GM21367 (cell line): ENCODE results near the gene CREB3L2.
"Not testable (repeated sequence)": the region's sequence is repeated elsewhere in the genome, so short reads cannot be mapped to it uniquely, and the experiment has no call there.

Experiments
- ATAC-seq: cut with Tn5 transposase; IDR thresholded peaks from one replicate; pipeline ENCODE4 v1.9.1; 2021; ENCODE audit not compliant: unreplicated experiment

Gene CREB3L2

DNA sequence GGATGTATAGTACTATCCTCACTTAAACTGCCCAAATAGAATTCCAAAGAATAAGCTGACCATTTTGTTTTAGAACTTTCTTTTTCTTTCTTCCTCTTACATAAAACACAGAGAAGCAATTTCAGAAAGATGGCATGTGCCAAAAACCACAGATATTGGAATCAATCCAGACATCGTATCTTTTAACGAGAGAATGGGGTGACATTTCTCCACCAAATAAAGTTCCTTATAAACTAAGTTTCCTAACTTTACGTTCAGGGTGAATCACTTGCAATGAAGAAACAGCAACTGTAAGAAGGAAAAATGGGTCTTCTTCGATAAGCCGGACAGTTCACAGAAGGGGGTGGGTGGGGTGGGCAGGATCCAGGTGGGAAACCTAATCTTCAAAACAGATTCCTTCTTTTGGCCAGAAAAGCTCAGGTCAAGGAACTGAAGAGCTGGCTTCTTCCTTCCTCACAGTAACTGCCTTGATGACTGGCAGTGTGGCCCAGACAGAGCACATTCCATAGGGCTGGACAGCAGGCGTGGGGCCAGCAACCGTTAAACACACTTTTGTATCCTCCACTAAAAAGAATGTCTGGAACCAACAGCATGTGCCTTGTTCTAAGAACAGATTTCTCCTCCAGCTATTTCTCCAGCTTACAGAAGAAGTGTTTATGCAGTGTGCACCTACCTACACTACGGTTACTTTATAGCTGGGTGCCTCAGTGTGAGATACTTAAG is 31.5 kb downstream of the CREB3L2 start:
- no peak for ATAC-seq

DNA sequence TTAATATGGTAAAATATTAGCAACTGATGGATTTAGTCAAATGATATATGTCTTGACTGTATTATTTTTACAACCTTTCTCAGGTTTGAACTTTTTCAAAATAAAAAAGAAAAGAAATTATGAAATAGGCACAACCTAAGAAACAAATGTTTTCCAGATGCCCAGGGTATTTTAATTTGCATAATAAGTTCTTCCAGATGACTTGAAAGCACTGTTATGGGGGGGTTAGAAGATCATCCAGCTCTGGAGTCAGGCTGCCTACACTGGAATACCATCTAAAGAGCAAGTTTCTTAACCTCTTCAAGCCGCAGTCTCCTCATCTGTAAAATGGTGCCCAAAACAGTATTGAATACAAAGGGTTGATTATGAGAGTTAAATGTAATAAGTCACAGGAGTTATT is 32.1 kb downstream of the CREB3L2 start:
- no peak for ATAC-seq

DNA sequence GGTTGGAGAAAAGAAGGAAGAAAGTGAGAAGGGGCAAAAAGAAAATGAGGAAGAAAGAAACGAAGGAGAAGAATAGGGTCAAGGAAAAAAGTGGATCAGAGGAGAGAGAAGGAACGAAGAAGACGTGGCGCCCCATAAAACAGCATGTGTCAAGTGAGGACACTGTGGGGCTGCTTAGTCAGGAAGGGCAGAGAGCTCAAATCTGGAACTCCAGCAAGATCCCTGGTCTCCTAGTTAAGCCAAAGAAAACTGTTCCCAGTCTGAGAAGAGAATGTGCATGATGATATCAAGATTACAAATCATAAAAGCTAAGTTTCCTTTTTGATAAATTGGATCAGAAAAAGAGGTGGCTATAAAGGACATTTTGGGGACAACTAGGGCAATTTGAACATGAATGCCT is 33.0 kb downstream of the CREB3L2 start:
- ATAC-seq: no peak

GRCh38 chr7:137968339-137968738 is 33.5 kb downstream of the CREB3L2 start:
- ATAC-seq: not testable (repeated sequence)

- ATAC-seq: no peak
Measured at GRCh38 chr7:137967143-137968018, 34.5 kb downstream of the CREB3L2 start.

DNA sequence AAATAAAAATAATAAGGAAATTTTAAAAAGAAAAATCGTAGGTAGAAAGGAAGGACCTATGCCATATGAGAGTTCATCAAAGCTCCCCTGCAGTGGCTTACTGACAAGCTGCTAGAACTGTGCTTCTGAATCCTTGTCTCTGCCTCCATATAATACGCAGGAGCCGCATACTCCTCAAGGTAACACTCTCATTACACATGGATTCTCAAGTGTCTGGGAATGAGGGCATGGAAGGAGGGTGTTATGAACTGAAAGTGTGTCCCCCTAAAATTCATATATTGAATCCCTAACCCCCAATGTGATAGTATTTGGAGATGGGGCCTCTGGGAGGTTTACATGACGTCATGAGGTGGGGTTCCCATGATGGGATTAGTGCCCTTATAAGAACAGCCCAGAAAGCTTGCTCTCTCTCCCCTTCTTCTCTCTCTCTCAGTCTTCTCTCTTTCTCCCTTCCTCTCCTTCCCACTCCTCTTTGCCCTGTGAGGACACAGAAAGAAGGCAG is 35.2 kb downstream of the CREB3L2 start:
- ATAC-seq: no peak

- no peak for ATAC-seq
Measured at GRCh38 chr7:137965942-137966640, 35.8 kb downstream of the CREB3L2 start.

DNA sequence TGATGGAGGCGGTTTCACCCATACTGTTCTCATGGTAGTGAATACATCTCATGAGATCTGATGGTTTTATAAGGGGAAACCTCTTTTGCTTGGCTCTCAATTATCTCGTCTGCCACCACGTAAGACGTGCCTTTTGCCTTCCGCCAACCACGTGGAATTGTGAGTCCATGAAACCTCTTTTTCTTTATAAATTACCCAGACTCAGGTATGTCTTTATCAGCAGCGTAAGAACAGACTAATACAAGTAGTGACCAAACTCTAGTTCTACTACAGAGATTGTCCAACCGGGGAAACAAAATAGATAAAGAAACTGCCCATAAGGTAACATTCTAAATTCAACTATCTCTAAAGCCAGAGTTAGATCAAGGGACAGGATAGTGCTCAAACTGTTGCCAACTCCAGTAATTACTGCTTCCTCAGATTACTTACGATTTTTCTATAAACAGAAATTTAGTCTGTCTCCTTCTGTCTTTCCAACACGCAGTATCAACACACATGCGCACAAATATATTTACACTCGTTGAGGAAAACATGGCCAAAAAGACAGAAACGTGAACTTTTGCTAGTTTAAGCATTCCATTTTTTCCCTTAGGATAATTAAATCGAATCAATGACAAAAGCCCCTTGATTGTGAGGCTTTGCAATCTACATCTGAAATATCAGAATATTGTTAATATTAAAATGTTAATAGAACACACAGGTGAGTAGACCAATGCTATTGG is 36.9 kb downstream of the CREB3L2 start:
- ATAC-seq: no peak

DNA sequence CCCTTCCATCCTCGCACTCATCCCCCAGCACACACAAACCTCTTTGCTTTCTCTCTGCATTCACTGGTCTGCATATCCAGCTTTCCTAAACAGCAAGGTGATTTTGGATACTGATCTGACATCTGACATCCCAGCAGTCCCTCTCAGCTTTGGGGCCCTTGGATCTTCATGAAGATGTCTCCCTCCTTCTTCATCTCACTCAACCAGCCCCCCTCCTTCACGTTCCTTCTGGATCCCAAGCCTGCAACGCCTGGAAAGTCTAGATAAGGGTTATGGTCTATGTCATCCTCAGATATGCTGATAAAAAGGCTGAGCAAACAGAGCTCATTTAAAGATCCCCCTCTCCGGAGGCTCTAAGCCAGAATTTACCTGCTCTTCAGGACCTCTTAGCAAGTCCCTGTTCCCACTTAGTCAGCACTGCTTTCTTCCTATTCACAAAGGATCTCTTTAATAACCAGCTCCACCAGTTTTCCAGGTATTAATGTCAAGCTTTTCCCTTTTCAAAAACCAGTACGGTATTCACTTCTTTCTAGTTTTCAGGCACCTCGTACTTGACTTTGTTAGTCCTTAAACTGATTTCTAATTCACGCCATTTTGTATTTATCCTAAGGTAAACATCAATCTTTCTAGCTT is 38.9 kb downstream of the CREB3L2 start:
- no peak for ATAC-seq

DNA sequence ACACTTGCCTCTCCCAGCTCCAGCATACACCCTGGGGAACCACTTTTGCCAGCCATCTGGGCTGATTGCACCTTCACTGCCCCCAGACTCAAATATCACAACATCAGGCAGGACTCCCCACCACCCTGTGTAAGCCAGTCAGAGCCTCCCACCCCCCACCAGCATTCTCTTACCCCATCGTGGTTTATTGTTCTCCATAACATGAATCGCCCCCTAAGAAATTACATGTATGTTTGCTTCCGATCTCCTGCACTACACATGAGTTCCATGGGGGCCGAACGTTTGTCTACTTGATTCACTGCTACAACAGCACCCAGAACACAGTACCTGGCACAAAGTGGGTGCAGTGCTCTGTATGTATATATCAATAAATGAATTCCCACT is 39.4 kb downstream of the CREB3L2 start:
- no peak for ATAC-seq

- ATAC-seq: no peak
Measured at GRCh38 chr7:137961200-137962177, 40.4 kb downstream of the CREB3L2 start.

DNA sequence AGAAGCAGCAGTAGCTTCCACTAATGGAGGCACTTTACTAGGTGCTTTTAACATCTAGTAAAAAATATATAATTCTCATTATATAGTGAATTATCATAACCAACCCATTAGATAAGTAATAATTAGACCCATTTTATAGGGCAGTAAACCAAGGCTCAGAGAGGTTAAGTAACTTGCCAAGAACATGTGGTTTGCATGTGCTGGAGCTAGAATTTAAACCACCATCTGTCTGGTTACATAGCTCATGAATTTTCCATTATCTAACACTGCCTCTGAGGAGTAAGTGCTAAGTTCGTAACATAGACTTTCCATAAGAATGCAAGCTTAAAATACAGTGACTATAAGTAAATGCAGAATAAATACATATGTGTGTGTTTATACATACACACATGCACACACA is 41.9 kb downstream of the CREB3L2 start:
- ATAC-seq: no peak

- peak; percentile 38 for ATAC-seq
Measured at GRCh38 chr7:137958470-137959431, 43.1 kb downstream of the CREB3L2 start.

DNA sequence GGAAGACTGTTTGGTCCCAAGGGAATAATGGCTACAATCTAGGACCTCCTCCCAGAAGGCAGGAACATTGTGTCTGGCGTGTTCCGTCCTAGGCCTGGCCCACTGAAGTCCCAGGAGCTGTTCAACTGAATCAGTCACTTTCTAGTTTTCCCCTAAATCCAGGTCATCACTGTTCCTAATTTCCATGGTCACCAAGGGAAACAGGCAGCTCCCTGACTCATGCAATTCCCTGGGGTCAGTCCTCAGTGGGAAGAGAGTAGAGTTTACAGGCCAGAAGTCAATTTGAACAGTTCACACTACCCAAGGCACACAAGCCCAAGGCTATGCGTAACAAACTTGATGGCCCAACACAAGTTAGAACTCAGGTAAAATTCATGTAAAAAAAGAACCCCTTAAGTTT is 44.0 kb downstream of the CREB3L2 start:
- ATAC-seq: no peak

DNA sequence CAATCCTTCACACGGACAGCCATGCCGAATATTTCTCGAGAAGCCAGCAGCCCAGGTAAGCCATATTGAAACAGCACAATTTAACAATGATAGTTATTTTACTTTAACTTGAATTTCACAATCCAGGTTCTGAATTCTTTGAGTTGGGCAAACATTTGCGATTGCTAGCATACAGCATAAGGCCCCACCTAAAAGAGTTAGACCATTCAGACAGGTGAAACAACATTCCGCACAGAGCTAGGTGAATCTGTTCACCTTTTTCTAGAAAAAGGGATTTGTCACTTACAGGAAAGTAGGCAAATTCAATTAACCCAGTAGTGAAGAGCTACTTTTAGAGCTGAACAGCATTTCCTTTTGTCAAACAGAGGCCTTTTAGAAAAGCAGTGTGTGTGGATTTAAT is 45.3 kb downstream of the CREB3L2 start:
- ATAC-seq: no peak

DNA sequence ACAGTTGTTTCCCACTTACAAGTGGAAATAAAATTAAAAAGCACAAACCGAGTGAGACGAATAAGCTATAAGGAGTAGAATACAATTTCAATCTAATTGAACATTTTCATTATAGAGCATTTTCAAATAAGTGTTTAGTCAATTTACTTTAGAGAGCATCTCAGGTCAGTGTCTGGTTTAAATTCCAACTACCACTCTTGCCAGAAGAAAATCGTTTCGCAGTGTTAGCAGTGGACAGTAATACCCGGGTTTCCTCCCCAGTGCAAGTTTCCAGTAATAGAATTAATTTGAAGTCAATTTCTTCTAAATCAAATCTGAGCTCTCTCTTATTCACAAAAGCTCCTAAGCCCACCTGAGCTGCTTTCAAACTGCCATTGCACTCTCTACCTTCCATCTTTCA is 45.7 kb downstream of the CREB3L2 start:
- no peak for ATAC-seq

DNA sequence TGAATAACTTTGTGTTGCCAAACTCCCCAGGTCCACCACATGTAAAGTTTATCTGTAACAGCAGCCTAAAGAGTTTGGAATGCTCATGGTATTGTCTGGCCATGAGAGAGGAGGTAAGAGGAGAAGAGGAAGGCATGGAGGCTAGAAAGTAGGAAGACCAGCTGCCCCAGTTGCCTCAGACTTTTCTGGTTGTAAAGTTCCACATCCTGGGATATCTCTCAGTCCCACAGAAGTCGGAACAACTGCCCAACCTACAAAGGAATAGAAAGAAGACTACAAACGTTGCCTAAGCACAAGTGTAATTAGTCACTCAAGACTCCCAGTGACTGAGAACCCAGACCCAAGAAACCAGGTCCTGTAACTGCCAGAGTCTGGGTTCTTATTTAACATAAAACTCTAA is 47.3 kb downstream of the CREB3L2 start:
- no peak for ATAC-seq
